Measurements from ENCODE around the gene ZNF587B. TPM values are rescaled to one million over a fixed set of nuclear protein-coding genes. Genes with fewer than 3 reads are reported as not detected.

Gene ZNF587B
- total RNA-seq, 1 experiment from 2014 or later: 14.1 TPM

DNA sequence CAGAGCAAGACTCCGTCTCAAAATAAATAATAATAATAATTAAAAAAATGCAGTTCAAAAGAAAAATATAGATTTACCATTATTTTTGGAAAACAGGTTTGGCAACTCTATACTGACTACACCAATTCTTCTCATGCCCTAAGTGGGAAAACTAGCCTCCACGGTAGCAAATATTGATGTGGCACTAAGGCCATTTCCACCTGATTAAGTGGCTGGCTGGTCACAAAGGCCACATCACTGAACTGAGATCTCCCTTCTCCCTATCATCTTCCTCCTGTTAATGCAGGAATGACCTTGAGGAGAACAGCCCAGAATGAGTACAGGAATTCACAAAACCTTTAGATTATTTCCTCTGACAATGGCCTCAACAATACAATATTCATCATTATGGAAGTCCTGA lies 40.1 kb downstream of the ZNF587B start:
- no peak overlapping the region for H2AFZ ChIP-seq (ENCODE audit: low read depth, low read length, poor library complexity, severe bottlenecking)
- ChIA-PET POLR2A (no interaction called here), CTCF (no interaction called here), RAD21 (ENCODE audit: low non-redundant PET in 1 of 2, low total read pairs in 2 of 2, uncharacterized antibody in 2 of 2, unreplicated experiment in 2 of 2) (no interaction called here)
- no peaks in the 10 kb centered on the region for H3K9me2 ChIP-seq (ENCODE audit: insufficient read depth)
- no peaks in the 10 kb centered on the region for H3K27me3 ChIP-seq (ENCODE audit: insufficient read depth, low read length)
- no peaks in the 10 kb centered on the region for H3K4me1 ChIP-seq (ENCODE audit: control insufficient read depth in 1 of 2, insufficient read depth in 2 of 2, low read length in 2 of 2)
- TF ChIP-seq EZH2phosphoT487 (IDR thresholded peaks at IDR 0.05; ENCODE audit: borderline replicate concordance): no peak
- TF ChIP-seq POLR2A (IDR thresholded peaks at IDR 0.05; ENCODE audit: borderline replicate concordance, extremely low read depth, insufficient read depth, insufficient read length): no peak
- TF ChIP-seq SP1 (IDR thresholded peaks at IDR 0.05; ENCODE audit: low read depth): no peak
- no peak for TF ChIP-seq FOSL1 (IDR thresholded peaks at IDR 0.05; ENCODE audit: low read depth)
- TF ChIP-seq, protein P1, sequence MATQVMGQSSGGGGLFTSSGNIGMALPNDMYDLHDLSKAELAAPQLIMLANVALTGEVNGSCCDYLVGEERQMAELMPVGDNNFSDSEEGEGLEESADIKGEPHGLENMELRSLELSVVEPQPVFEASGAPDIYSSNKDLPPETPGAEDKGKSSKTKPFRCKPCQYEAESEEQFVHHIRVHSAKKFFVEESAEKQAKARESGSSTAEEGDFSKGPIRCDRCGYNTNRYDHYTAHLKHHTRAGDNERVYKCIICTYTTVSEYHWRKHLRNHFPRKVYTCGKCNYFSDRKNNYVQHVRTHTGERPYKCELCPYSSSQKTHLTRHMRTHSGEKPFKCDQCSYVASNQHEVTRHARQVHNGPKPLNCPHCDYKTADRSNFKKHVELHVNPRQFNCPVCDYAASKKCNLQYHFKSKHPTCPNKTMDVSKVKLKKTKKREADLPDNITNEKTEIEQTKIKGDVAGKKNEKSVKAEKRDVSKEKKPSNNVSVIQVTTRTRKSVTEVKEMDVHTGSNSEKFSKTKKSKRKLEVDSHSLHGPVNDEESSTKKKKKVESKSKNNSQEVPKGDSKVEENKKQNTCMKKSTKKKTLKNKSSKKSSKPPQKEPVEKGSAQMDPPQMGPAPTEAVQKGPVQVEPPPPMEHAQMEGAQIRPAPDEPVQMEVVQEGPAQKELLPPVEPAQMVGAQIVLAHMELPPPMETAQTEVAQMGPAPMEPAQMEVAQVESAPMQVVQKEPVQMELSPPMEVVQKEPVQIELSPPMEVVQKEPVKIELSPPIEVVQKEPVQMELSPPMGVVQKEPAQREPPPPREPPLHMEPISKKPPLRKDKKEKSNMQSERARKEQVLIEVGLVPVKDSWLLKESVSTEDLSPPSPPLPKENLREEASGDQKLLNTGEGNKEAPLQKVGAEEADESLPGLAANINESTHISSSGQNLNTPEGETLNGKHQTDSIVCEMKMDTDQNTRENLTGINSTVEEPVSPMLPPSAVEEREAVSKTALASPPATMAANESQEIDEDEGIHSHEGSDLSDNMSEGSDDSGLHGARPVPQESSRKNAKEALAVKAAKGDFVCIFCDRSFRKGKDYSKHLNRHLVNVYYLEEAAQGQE (IDR thresholded peaks at IDR 0.05; ENCODE audit: low read depth): no peak
- TF ChIP-seq ELF1 (IDR thresholded peaks at IDR 0.05; ENCODE audit: borderline replicate concordance, low read depth): no peak
- no peak for TF ChIP-seq EZH2 (IDR thresholded peaks at IDR 0.05)
- no peak for TF ChIP-seq RAD21 (IDR thresholded peaks at IDR 0.05; ENCODE audit: low read depth)
- TF ChIP-seq, protein P2, sequence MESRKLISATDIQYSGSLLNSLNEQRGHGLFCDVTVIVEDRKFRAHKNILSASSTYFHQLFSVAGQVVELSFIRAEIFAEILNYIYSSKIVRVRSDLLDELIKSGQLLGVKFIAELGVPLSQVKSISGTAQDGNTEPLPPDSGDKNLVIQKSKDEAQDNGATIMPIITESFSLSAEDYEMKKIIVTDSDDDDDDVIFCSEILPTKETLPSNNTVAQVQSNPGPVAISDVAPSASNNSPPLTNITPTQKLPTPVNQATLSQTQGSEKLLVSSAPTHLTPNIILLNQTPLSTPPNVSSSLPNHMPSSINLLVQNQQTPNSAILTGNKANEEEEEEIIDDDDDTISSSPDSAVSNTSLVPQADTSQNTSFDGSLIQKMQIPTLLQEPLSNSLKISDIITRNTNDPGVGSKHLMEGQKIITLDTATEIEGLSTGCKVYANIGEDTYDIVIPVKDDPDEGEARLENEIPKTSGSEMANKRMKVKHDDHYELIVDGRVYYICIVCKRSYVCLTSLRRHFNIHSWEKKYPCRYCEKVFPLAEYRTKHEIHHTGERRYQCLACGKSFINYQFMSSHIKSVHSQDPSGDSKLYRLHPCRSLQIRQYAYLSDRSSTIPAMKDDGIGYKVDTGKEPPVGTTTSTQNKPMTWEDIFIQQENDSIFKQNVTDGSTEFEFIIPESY (IDR thresholded peaks at IDR 0.05; ENCODE audit: extremely low read depth, insufficient replicate concordance, low read length): no peak
- TF ChIP-seq, protein P3, sequence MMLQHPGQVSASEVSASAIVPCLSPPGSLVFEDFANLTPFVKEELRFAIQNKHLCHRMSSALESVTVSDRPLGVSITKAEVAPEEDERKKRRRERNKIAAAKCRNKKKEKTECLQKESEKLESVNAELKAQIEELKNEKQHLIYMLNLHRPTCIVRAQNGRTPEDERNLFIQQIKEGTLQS (IDR thresholded peaks at IDR 0.05): no peak
- no peak for TF ChIP-seq CBX3 (IDR thresholded peaks at IDR 0.05; ENCODE audit: low read depth)
- TF ChIP-seq ZNF274 (IDR thresholded peaks at IDR 0.05; ENCODE audit: low read depth, low read length): no peak
- no peak overlapping the region for H3K9ac ChIP-seq (ENCODE audit: low read length)
- intact Hi-C loops (cut with micrococcal nuclease): no loop called here
- no peak overlapping the region for H3K4me3 ChIP-seq (replicated peaks in 1 of 2; ENCODE audit: low read depth in 1 of 2, low read length in 2 of 2)
- DNase-seq (ENCODE audit: low read depth, low spot score) (no peak), ATAC-seq (no peak)
- H3K4me2 ChIP-seq (ENCODE audit: low read length): no peak overlapping the region
- H3K9me3 ChIP-seq (ENCODE audit: control insufficient read depth in 1 of 2, insufficient read depth in 1 of 2, low read depth in 1 of 2, low read length in 2 of 2): peaks cover 5 to 26% of the 10 kb centered on the region in 2 experiments; a peak in 2 of 4 replicates
- no peaks in the 10 kb centered on the region for H4K20me1 ChIP-seq (ENCODE audit: insufficient read depth)
- H3K79me2 ChIP-seq (ENCODE audit: insufficient read depth, low read length): no peaks in the 10 kb centered on the region
- H3K27ac ChIP-seq (ENCODE audit: low read depth, low read length): no peak overlapping the region
- H3K36me3 ChIP-seq (ENCODE audit: control insufficient read depth in 1 of 2, insufficient read depth in 2 of 2, low read length in 2 of 2): peaks cover 6 to 25% of the 10 kb centered on the region in 2 experiments; a peak in 3 of 4 replicates
- BruUV-seq (replicated peaks): no TSS peak
